PFSK-1 (cell line): ENCODE results near the gene KLK2.

Source experiments
- FOXP2 ChIP-seq: optimal IDR thresholded peaks from 2 replicates; pipeline ENCODE3; 2011; ENCODE audit warnings: borderline replicate concordance, control low read depth, inconsistent platforms; ENCODE audit not compliant: insufficient read depth; ENCODE audit errors: extremely low read length, extremely low read depth
- POLR2AphosphoS5 ChIP-seq: IDR thresholded peaks from 2 replicates; pipeline ENCODE4 v1.6.1; 2012; ENCODE audit warnings: low read depth, mild to moderate bottlenecking, control low read depth, low read length, moderate library complexity
- SIN3A ChIP-seq: IDR thresholded peaks from 2 replicates; pipeline ENCODE4 v1.6.1; 2012; ENCODE audit warnings: mild to moderate bottlenecking, low read length, moderate library complexity, borderline replicate concordance; ENCODE audit not compliant: insufficient read depth
- TAF1 ChIP-seq: IDR thresholded peaks from 2 replicates; pipeline ENCODE4 v1.6.1; 2012; ENCODE audit warnings: low read length, control low read depth, borderline replicate concordance; ENCODE audit not compliant: insufficient read depth
- TF ChIP-seq, protein P1 (sequence below), 2 experiments: IDR thresholded peaks; 2 replicates each; pipeline versions ENCODE4 v1.6.1 to v1.8.0; 2011 to 2012; ENCODE audit warnings: low read depth in 2 of 2, low read length in 2 of 2, control low read depth in 1 of 2, inconsistent platforms in 1 of 2, mild to moderate bottlenecking in 1 of 2, moderate library complexity in 1 of 2; ENCODE audit not compliant: insufficient read depth in 1 of 2

The KLK2 gene

DNA sequence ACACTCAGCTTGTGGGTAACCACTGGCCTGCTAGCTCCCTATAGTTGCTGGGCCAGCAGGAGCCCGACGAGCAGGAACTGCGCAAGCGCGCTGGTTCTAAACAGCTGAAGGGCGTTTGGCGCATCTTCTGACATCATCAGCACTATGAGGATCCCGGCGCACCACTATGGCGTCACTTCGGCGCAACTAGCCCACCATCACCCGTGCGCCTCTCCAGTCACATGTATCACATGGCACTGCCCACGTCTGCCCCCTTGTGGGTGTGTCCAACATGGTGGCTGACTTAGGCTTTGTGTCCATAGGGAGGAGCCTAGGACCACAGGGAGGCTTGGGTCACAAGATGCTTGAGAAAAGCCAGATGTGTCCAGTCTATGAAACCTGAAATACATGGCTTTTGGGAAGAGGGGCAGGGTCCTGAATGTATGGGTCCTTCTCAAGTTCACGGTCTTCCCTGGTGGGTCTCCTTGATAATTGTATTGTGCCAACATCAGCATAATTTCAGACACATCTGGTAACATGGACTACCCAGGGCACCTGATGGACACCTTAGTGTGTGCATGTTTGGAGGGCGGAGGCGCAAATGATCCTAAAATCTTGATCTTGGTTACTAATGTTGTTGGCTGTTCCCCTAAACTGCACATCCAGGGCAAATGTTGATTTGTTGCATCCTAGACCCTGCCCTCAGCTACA, 20.0 kb downstream of the KLK2 start:
- no peak for TF ChIP-seq SIN3A
- TF ChIP-seq POLR2AphosphoS5, result no peak
- TF ChIP-seq FOXP2, result no peak
- TF ChIP-seq, protein P1, sequence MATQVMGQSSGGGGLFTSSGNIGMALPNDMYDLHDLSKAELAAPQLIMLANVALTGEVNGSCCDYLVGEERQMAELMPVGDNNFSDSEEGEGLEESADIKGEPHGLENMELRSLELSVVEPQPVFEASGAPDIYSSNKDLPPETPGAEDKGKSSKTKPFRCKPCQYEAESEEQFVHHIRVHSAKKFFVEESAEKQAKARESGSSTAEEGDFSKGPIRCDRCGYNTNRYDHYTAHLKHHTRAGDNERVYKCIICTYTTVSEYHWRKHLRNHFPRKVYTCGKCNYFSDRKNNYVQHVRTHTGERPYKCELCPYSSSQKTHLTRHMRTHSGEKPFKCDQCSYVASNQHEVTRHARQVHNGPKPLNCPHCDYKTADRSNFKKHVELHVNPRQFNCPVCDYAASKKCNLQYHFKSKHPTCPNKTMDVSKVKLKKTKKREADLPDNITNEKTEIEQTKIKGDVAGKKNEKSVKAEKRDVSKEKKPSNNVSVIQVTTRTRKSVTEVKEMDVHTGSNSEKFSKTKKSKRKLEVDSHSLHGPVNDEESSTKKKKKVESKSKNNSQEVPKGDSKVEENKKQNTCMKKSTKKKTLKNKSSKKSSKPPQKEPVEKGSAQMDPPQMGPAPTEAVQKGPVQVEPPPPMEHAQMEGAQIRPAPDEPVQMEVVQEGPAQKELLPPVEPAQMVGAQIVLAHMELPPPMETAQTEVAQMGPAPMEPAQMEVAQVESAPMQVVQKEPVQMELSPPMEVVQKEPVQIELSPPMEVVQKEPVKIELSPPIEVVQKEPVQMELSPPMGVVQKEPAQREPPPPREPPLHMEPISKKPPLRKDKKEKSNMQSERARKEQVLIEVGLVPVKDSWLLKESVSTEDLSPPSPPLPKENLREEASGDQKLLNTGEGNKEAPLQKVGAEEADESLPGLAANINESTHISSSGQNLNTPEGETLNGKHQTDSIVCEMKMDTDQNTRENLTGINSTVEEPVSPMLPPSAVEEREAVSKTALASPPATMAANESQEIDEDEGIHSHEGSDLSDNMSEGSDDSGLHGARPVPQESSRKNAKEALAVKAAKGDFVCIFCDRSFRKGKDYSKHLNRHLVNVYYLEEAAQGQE (IDR thresholded peaks at IDR 0.05; ENCODE audit: insufficient read depth in 1 of 2, low read depth in 2 of 2, low read length in 2 of 2), result no peak
- no peak for TF ChIP-seq TAF1

DNA sequence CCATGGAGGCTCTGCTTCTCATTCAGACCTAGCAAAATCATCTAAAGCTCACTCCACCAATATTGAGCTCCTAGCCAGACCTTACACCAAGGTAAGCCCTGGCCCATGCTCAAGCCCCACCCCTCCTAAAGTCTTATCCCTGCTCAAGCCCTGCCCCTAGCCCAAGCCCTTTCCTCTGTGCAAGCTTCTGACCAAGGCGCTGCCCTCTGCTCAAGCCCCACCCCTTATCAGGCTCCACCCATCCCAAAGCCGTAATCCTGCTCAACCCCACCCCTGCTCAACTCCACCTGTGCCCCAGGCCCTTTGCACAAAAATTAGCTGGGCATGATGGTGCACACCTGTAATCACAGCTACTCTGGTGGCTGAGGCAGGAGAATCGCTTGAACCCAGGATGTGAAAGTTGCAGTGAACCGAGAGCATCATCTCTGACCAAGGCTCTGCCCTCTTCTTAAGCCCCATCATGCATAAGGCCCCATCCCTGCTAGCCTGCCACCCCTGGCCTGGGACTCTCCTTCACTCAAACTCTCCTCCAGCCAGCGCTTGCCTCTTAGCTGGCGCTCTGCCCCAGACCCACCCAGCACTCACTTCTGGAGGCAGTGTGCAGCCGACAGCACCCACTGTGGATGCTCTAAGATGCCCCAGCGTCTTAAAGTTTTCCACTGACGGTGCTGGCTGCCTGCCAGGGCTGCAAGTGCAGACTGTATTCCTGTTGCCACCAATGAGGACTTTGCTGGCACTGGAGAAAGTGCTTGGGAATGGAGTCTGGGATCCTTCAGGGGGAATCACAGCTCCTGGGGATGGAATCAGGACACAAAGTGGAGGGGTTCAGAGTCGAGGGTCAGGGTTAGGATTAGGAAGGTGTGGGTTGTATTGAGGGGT, 21.5 kb downstream of the KLK2 start:
- TF ChIP-seq, protein P1 (IDR thresholded peaks at IDR 0.05; ENCODE audit: insufficient read depth in 1 of 2, low read depth in 2 of 2, low read length in 2 of 2), result no peak
- TF ChIP-seq SIN3A, result no peak
- no peak for TF ChIP-seq POLR2AphosphoS5
- no peak for TF ChIP-seq FOXP2
- no peak for TF ChIP-seq TAF1

DNA sequence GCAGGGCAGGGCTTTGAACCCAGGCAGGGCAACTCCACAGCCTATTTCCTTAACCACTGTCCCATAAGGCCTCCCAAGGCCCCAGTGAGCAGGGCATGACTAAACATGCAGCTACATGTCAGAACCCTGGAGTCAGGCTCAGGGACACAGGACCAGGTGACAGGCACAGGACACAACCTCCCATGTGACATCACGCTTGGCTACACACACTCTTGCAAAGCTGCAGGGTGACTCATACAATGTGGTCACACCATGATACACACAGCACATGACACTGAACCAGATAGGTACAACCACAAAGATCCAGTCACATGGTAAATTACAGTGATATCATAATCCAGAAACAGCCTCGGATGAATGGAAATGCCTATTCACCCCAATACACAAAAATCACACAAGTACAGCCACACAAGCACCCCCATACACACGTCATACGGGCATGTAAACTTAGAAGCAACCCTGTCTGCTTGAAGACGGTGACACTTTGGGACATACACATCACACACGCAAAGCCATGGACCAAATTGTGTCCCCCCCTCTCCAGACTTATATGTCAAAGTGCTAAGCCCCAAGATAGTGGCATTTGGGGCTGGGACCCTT, 23.5 kb downstream of the KLK2 start:
- TF ChIP-seq, protein P1 (IDR thresholded peaks at IDR 0.05; ENCODE audit: insufficient read depth in 1 of 2, low read depth in 2 of 2, low read length in 2 of 2), result no peak
- no peak for TF ChIP-seq TAF1

DNA sequence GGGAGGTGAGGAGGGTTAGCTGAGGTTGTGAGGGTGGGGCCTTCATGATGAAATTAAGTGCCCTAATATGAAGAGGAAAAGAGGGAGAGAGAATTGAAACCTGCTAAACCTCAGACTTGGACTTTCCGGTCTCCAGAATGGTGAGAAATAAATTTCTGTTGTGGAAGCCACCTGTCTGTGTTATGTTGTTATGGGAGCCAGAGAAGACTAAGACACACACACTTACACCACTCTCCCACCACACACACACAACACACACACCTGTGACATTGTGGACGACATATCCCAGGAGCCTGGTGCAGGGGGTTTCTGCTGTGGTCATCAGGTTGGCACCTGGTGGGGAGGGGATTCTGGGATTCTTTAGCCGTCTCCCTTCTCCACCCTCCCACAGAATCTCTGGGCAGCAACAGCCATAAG, 24.0 kb downstream of the KLK2 start:
- TF ChIP-seq, protein P1 (IDR thresholded peaks at IDR 0.05; ENCODE audit: insufficient read depth in 1 of 2, low read depth in 2 of 2, low read length in 2 of 2), result no peak
- TF ChIP-seq TAF1, result no peak
- TF ChIP-seq POLR2AphosphoS5, result no peak
- no peak for TF ChIP-seq FOXP2
